GM06990 (cell line): ENCODE data around the gene MELTF.

Experiments used
- DNase-seq: peaks from one replicate; pipeline ENCODE4 v3.0.0-alpha.2; 2011; ENCODE audit not compliant: insufficient read length; ENCODE audit errors: extremely low read depth
- H3K27me3 ChIP-seq: replicated peaks from 2 replicates; pipeline ENCODE4 v1.6.0; 2011; ENCODE audit warnings: low read length; ENCODE audit not compliant: control insufficient read depth, insufficient read depth
- H3K36me3 ChIP-seq: 2 replicates; pipeline ENCODE4 v1.5.1; 2011; ENCODE audit warnings: low read length; ENCODE audit not compliant: control insufficient read depth, insufficient read depth
- H3K4me3 ChIP-seq: replicated peaks from 2 replicates; pipeline ENCODE4 v1.5.1; 2011; ENCODE audit warnings: low read depth, mild to moderate bottlenecking, control low read depth, low read length
- CTCF ChIP-seq: IDR thresholded peaks from 2 replicates; pipeline ENCODE4 v1.5.1; 2011; ENCODE audit warnings: low read length, control low read depth, mild to moderate bottlenecking, inconsistent platforms; ENCODE audit not compliant: insufficient read depth, poor library complexity, severe bottlenecking

The MELTF gene

GRCh38 chr3:197007953-197008352 is 21.7 kb downstream of the MELTF start:
- DNase-seq: no peak
- Histone ChIP-seq H3K27me3 (no peaks in the 10 kb centered on the region), H3K4me3 (no peak overlapping the region), H3K36me3 (no peaks in the 10 kb centered on the region)
- TF ChIP-seq CTCF: no peak

DNA sequence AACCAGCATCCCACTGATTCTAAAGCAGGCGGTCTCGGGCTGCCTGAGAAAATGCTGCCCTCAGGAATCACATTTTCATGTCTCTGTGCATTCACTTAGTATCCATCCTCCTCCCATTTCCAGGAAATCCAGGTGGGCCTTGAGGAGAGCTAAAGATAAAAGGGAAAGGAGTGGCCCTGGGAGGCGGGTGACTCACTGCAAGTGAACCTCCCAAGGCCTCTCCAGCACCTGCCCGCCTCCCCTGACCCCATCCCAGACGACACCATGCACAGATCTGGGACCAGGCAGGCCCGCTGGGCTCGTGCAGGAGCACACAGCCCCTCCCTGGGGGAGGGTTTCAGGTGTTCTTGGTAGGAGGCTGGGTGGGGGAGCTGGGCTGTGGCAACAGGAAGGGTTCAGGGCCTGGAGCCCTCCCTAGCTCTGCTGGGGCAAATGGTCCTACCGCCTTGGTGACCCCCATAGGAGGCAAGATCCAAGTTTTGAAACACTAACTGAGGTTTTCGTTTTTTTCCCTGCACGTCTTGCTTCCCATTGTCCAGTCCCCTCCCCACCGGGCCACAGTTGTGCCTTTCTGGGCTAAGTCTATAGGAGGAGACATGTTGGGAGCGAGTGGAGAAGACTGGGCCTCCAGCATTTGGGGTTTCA is 22.2 kb downstream of the MELTF start:
- TF ChIP-seq CTCF: no peak
- no peaks in the 10 kb centered on the region for H3K36me3 ChIP-seq
- no peak overlapping the region for H3K4me3 ChIP-seq
- H3K27me3 ChIP-seq: no peaks in the 10 kb centered on the region
- DNase-seq: no peak

DNA sequence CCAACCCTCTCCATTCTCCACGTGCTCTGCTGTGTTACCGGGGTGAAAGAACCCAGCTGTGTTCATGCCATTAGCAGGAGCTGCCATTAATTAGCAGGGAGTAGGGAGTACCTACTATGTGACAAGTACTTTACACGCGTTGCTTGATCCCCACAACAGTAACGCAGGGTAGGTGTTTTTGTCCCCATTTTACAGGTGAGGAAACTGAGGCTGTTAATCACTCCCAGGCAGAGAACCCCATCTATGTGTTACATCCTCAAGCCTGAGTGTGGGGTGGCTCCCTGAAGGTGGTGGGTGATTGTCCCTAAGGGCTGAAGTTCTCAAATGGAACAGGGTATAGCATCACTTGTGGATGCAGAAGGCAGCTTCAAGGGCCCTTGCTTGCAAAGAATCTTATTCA is 22.8 kb downstream of the MELTF start:
- no peaks in the 10 kb centered on the region for H3K27me3 ChIP-seq
- H3K36me3 ChIP-seq: no peaks in the 10 kb centered on the region
- no peak overlapping the region for H3K4me3 ChIP-seq
- TF ChIP-seq CTCF: no peak
- DNase-seq: no peak

GRCh38 chr3:197006446-197006845 is 23.2 kb downstream of the MELTF start:
- no peak for TF ChIP-seq CTCF
- DNase-seq: no peak
- Histone ChIP-seq H3K27me3 (no peaks in the 10 kb centered on the region), H3K4me3 (no peak overlapping the region), H3K36me3 (no peaks in the 10 kb centered on the region)

DNA sequence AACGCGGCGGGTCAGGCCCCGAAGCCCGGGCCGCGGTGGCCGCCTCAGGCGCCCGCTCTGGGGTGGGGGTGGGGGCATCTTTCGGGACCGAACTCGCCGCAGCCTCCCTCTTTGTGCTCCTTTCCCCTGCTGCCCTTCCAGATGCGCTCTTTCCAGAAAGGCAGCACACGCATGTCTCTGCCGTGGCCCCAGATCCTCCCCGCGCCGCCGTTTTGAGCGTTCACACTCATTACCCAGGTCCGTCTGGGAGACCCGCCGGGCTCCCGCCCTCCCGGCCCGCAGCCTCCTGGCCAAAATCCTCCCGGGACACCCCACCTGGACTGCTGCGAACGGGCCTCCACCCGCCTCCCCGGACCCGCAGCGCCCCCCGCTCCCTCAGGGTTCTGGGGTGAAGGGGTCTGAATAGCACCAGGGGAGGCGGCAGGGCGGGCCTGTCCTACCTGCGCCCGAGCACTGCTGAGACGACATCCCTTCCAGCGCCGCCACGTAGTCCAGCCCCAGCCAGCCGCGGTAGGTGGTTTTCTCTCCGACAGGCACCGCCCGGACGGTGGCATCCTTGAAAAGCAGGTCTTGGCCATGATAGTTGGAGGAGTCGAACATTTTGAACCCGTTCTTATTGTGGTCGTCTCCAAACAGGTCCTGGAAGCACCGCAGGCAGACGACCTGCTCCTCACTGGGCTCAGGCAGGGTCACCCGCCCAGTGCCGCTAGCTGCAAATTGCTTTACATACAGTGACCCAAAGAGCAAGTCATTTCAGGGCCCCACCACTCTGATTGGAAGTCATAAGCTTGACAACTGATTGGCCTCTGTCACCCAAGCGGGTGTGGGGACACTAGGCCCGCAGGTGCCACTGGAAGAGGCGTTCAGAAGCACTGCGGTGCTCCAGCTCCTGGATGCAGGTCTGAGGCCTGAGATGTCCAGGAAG is 25.9 kb downstream of the MELTF start:
- TF ChIP-seq CTCF: peak; percentile 8
- Histone ChIP-seq H3K27me3 (no peaks in the 10 kb centered on the region), H3K36me3 (no peaks in the 10 kb centered on the region), H3K4me3 (peak overlapping the region; percentile 61)
- DNase-seq: no peak
